GM10266 (cell line): ENCODE data around the gene MIGA2.
"Not testable (repeated sequence)": the region's sequence is repeated elsewhere in the genome, so short reads cannot be mapped to it uniquely, and the experiment has no call there.

Experiments
- DNase-seq: peaks from one replicate; pipeline ENCODE4 v3.0.0; 2012; ENCODE audit errors: extremely low spot score
- TF ChIP-seq, protein P1 (sequence below): IDR thresholded peaks from 2 replicates; pipeline ENCODE4 v1.5.1; 2012; ENCODE audit warnings: mild to moderate bottlenecking, low read depth; ENCODE audit not compliant: control insufficient read depth, insufficient read depth; ENCODE audit errors: missing control alignments

Gene MIGA2

DNA sequence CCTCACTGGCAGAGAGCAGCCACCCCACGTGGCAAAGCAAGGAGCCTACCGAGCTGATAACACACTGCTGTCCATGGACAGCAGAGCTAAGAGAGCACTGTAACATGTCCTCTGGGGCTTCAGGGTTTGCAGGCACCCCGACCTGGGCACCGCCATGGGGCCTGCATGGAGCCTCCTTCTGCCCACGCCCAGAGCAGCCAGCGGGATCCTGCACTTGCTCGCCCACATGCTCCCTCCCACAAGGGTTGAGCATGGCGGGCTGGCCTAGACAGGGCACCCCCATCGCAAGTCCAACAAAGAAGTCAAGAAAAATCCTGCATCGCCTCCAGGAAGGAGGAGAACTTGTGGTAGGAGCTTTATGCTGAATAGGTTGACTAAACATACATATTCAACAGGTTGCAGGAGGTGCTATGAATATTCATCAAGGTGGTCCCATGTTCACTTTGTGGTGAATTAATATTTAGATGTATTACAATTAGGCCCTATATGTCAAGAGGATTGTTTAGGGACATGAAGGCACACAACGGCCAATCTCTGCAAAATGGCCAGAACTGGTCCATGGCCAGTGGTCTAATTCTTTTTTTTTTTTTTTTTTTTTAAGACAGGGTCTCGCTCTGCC is 3.8 kb upstream of the MIGA2 start:
- no peak for DNase-seq
- TF ChIP-seq, protein P1, sequence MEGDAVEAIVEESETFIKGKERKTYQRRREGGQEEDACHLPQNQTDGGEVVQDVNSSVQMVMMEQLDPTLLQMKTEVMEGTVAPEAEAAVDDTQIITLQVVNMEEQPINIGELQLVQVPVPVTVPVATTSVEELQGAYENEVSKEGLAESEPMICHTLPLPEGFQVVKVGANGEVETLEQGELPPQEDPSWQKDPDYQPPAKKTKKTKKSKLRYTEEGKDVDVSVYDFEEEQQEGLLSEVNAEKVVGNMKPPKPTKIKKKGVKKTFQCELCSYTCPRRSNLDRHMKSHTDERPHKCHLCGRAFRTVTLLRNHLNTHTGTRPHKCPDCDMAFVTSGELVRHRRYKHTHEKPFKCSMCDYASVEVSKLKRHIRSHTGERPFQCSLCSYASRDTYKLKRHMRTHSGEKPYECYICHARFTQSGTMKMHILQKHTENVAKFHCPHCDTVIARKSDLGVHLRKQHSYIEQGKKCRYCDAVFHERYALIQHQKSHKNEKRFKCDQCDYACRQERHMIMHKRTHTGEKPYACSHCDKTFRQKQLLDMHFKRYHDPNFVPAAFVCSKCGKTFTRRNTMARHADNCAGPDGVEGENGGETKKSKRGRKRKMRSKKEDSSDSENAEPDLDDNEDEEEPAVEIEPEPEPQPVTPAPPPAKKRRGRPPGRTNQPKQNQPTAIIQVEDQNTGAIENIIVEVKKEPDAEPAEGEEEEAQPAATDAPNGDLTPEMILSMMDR: no peak

DNA sequence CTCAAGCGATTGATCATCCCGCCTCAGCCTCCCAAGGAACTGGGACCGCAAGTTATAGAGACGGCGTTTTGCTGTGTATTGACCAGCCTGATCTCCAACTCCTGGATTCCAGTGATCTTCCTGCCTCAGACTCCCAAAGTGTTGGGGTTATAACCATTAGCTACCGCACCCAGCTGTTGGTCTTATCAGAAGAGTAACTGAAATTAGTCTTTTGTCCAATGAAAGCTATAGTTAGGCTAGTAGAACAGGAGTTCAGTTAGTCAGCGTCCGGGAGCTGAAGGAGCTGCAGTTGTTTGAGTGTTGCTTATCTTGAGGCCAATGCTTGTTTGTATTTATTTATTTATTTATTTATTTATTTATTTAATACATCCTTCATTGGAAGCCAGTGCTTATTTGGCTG is 3.2 kb upstream of the MIGA2 start:
- DNase-seq: no peak
- TF ChIP-seq, protein P1: no peak

GRCh38 chr9:129035838-129036237 is 588 bp upstream of the MIGA2 start:
- not testable (repeated sequence) for DNase-seq

GRCh38 chr9:129036923-129037766 is 719 bp downstream of the MIGA2 start:
- DNase-seq: no peak
- TF ChIP-seq, protein P1: no peak

GRCh38 chr9:129037767-129038098 is 1.3 kb downstream of the MIGA2 start:
- no peak for DNase-seq
- TF ChIP-seq, protein P1: no peak

- no peak for DNase-seq
- TF ChIP-seq, protein P1: no peak
These were observed 1.9 kb downstream of the MIGA2 start for GRCh38 chr9:129038109-129038852.

DNA sequence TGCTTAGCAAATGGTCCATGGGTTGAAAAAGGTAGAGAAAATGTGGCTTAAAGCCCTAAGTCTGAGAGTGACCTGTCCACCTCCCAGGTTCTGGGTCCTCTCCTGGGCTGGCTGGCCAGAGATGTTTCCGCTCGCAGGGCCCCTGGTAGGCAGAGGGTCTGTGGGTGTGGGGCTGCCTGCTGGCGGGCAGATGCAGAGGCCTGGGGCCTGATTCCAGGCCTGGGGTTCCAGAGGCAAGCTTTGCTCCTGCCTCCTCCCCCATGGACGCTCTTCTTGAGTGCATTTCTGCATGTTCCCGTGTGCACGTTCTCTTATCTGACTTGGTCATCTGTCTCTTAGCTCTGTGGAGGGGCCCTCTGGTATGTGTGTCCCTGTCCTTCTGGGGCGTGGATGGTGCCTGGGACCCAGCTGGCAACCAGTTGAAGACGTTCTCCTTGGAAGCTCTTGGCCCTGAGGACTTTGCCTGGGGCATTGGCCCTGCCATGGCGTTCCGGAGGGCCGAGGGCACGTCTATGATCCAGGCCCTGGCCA is 3.8 kb downstream of the MIGA2 start:
- no peak for DNase-seq
- TF ChIP-seq, protein P1: no peak
